ENCODE measurements around the gene SLC29A4.

Gene SLC29A4

GRCh38 chr7:5339955-5340354 lies 57.2 kb downstream of the SLC29A4 start:
- Histone ChIP-seq H3K4me2 (ENCODE audit: low read length) (no peak overlapping the region), H3K4me3 (ENCODE audit: low read depth, low read length, poor library complexity, severe bottlenecking) (no peak overlapping the region), H4K20me1 (ENCODE audit: insufficient read depth, low read length) (no peaks in the 10 kb centered on the region), H3K9me2 (ENCODE audit: low read depth, low read length) (no peaks in the 10 kb centered on the region), H3K9me3 (ENCODE audit: low read length) (peaks cover 10% of the 10 kb centered on the region), H3K27ac (ENCODE audit: low read depth, low read length, poor library complexity, severe bottlenecking) (no peak overlapping the region), H3K27me3 (ENCODE audit: insufficient read depth, low read length) (no peaks in the 10 kb centered on the region), H3K36me3 (ENCODE audit: insufficient read depth, low read length) (peaks cover 74% of the 10 kb centered on the region), H2AFZ (ENCODE audit: low read length) (no peak overlapping the region), H3K4me1 (ENCODE audit: insufficient read depth, low read length, severe bottlenecking) (no peaks in the 10 kb centered on the region), H3F3A (ENCODE audit: insufficient read depth, low read length) (no peaks in the 10 kb centered on the region), H3K9ac (ENCODE audit: low read length) (no peak overlapping the region), H3K79me2 (ENCODE audit: insufficient read depth, low read length) (no peaks in the 10 kb centered on the region)
- TF ChIP-seq CTCF (IDR thresholded peaks at IDR 0.05; ENCODE audit: low read length), result no peak
- no peak for TF ChIP-seq EZH2 (IDR thresholded peaks at IDR 0.05; ENCODE audit: borderline replicate concordance, low read length)

- no peaks in the 10 kb centered on the region for H3K4me1 ChIP-seq (ENCODE audit: insufficient read depth, low read length, severe bottlenecking)
- no peaks in the 10 kb centered on the region for H3K9me2 ChIP-seq (ENCODE audit: low read depth, low read length)
- H3K4me2 ChIP-seq (ENCODE audit: low read length), result no peak overlapping the region
- no peaks in the 10 kb centered on the region for H3K27me3 ChIP-seq (ENCODE audit: insufficient read depth, low read length)
- H3K9me3 ChIP-seq (ENCODE audit: low read length), result peaks cover 10% of the 10 kb centered on the region
- H3K27ac ChIP-seq (ENCODE audit: low read depth, low read length, poor library complexity, severe bottlenecking), result no peak overlapping the region
- no peaks in the 10 kb centered on the region for H3F3A ChIP-seq (ENCODE audit: insufficient read depth, low read length)
- H3K4me3 ChIP-seq (ENCODE audit: low read depth, low read length, poor library complexity, severe bottlenecking), result no peak overlapping the region
- TF ChIP-seq EZH2 (IDR thresholded peaks at IDR 0.05; ENCODE audit: borderline replicate concordance, low read length) (no peak), CTCF (IDR thresholded peaks at IDR 0.05; ENCODE audit: low read length) (no peak)
- peaks cover 55% of the 10 kb centered on the region for H3K36me3 ChIP-seq (ENCODE audit: insufficient read depth, low read length)
- no peak overlapping the region for H2AFZ ChIP-seq (ENCODE audit: low read length)
- H3K9ac ChIP-seq (ENCODE audit: low read length), result no peak overlapping the region
- no peaks in the 10 kb centered on the region for H3K79me2 ChIP-seq (ENCODE audit: insufficient read depth, low read length)
- no peaks in the 10 kb centered on the region for H4K20me1 ChIP-seq (ENCODE audit: insufficient read depth, low read length)
Measured at GRCh38 chr7:5342631-5343030, 59.9 kb downstream of the SLC29A4 start.

DNA sequence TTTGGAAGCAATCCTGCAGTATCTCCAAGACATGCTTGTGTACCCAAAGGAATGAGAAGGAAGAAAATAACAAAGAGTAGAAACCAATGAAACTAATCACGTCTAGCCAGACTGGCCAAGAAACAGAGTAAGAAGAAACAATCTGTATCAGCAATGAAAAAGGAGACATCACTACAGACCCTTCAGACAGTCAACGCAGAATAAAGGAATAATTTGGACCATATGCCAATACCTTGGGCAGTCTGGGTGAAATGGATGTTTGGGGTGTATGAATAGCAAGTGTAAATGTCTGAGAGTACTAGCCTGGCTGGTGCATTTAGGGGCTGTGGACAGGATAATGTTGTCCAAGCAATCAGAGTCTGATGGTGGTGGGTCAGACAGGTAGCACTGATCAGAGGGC lies 61.1 kb downstream of the SLC29A4 start:
- Histone ChIP-seq H3K27ac (ENCODE audit: low read depth, low read length, poor library complexity, severe bottlenecking) (no peak overlapping the region), H4K20me1 (ENCODE audit: insufficient read depth, low read length) (no peaks in the 10 kb centered on the region), H3K9me2 (ENCODE audit: low read depth, low read length) (no peaks in the 10 kb centered on the region), H3K36me3 (ENCODE audit: insufficient read depth, low read length) (peaks cover 54% of the 10 kb centered on the region), H3K79me2 (ENCODE audit: insufficient read depth, low read length) (no peaks in the 10 kb centered on the region), H3K4me3 (ENCODE audit: low read depth, low read length, poor library complexity, severe bottlenecking) (no peak overlapping the region), H3K9me3 (ENCODE audit: low read length) (peaks cover 10% of the 10 kb centered on the region), H3K4me1 (ENCODE audit: insufficient read depth, low read length, severe bottlenecking) (no peaks in the 10 kb centered on the region), H3F3A (ENCODE audit: insufficient read depth, low read length) (no peaks in the 10 kb centered on the region), H3K4me2 (ENCODE audit: low read length) (no peak overlapping the region), H3K27me3 (ENCODE audit: insufficient read depth, low read length) (no peaks in the 10 kb centered on the region), H2AFZ (ENCODE audit: low read length) (no peak overlapping the region), H3K9ac (ENCODE audit: low read length) (no peak overlapping the region)
- TF ChIP-seq CTCF (IDR thresholded peaks at IDR 0.05; ENCODE audit: low read length) (no peak), EZH2 (IDR thresholded peaks at IDR 0.05; ENCODE audit: borderline replicate concordance, low read length) (no peak)

All from OCI-LY1 (cell line).